ENCODE results near the gene FOXF1. TPM values are rescaled to one million over a fixed set of nuclear protein-coding genes. Genes with fewer than 3 reads are reported as not detected.
A peak's percentile ranks its signal among the peaks of the same experiment; 100 is the strongest.

Gene FOXF1
- total and polyA plus RNA-seq, 2 donors (not counting 1 experiment from before 2014, with no cell fraction given): 14.0 to 31.5 TPM

- H3K4me1 ChIP-seq (ENCODE audit: control insufficient read depth, extremely low read depth, insufficient read depth, low read length): peaks cover 13% of the 10 kb centered on the region
These were observed 2.9 kb upstream of the FOXF1 start for GRCh38 chr16:86507173-86508027.

DNA sequence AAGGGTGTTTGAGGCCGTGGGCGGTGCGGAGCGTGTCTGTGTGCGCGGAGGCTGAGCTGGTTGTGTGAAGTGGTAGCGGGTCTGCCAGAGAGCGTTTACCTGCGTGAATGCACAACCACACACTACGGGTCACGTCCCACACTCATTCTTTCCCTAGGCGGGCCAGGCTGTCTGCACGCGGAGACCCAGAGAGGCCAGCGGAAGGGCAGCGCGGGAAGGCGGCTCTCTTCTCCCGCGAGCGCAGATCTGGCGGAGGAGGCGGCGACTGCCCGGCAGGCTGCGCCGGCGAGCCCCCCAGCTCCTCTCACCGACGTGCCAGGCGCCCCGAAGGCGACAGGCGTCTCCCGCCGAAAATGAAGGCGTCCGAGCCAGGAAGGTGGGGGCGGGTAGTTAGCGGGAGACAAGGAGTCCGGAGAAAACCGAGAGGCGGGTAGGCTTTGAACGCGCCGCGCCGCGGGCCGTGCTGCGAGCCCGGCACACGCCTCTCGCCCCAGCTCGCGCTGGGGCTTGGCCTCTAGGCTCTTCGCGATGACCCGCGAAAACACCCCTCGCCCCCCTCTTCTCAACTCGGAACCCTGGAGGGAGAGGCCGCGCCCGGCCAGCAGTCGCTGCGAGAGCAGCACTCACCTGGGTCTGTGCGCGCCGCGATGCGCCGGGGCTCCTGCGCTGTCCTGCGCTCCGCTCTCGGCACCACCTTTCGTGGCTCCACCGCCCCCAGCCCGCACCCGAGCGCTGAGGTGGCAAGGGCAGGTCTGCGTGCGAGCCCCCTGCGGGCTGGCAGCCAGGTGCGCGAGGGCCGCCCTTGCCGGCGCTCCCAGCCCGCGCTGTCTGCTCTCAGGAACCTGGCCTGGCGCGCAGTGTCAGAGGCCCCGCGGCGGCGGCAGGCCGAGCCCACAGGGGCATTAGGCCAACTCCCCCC lies 2.0 kb upstream of the FOXF1 start:
- Histone ChIP-seq H3K9me3 (ENCODE audit: control insufficient read depth, insufficient read depth, low read depth, low read length) (no peaks in the 10 kb centered on the region), H3K27ac (ENCODE audit: insufficient read depth, low read length) (peak overlapping the region; percentile 97), H2AFZ (ENCODE audit: low read length) (peak overlapping the region; percentile 0), H4K20me1 (ENCODE audit: control insufficient read depth, extremely low read depth, insufficient read depth, low read length) (peaks cover 2% of the 10 kb centered on the region), H3K36me3 (ENCODE audit: control insufficient read depth, insufficient read depth, low read length) (peaks cover 20% of the 10 kb centered on the region), H3K79me2 (ENCODE audit: control insufficient read depth, insufficient read depth, low read length) (peaks cover 82% of the 10 kb centered on the region), H3K4me1 (ENCODE audit: control insufficient read depth, extremely low read depth, insufficient read depth, low read length) (peaks cover 13% of the 10 kb centered on the region), H3K4me3 (replicated peaks in 1 of 4; ENCODE audit: control extremely low read depth in 1 of 4, insufficient read depth in 1 of 4, low read depth in 3 of 4, low read length in 4 of 4) (peak overlapping the region; percentile 74 to 89 (median 81)), H3K27me3 (ENCODE audit: control insufficient read depth, insufficient read depth, low read length) (no peaks in the 10 kb centered on the region), H3K9ac (ENCODE audit: insufficient read depth, low read length) (peak overlapping the region; percentile 95), H3K4me2 (ENCODE audit: extremely low read depth, insufficient read depth, low read length) (peak overlapping the region; percentile 97)
- DNase-seq (ENCODE audit: low read depth in 2 of 2): peak; percentile 38 to 53
- TF ChIP-seq EZH2 (IDR thresholded peaks at IDR 0.05; ENCODE audit: low read length, missing control alignments) (no peak), CTCF (conservative IDR thresholded peaks at IDR 0.05 in 1 of 2, IDR thresholded peaks at IDR 0.05 in 1 of 2; ENCODE audit: low read depth in 1 of 2, low read length in 2 of 2) (no peak)

More at GRCh38 chr16:86507173-86508027, 2.9 kb upstream of the FOXF1 start:
- peak overlapping the region; percentile 97 for H3K4me2 ChIP-seq (ENCODE audit: extremely low read depth, insufficient read depth, low read length)
- H3K36me3 ChIP-seq (ENCODE audit: control insufficient read depth, insufficient read depth, low read length): peaks cover 12% of the 10 kb centered on the region
- peak overlapping the region; percentile 68 to 89 (median 81) for H3K4me3 ChIP-seq (replicated peaks in 1 of 4; ENCODE audit: control extremely low read depth in 1 of 4, insufficient read depth in 1 of 4, low read depth in 3 of 4, low read length in 4 of 4)
- no peaks in the 10 kb centered on the region for H3K9me3 ChIP-seq (ENCODE audit: control insufficient read depth, insufficient read depth, low read depth, low read length)
- peak in 1 of 2 donors; percentile 41 for DNase-seq (ENCODE audit: low read depth in 2 of 2)
- H2AFZ ChIP-seq (ENCODE audit: low read length): peak overlapping the region; percentile 0
- peaks cover 82% of the 10 kb centered on the region for H3K79me2 ChIP-seq (ENCODE audit: control insufficient read depth, insufficient read depth, low read length)
- TF ChIP-seq EZH2 (IDR thresholded peaks at IDR 0.05; ENCODE audit: low read length, missing control alignments) (no peak), CTCF (conservative IDR thresholded peaks at IDR 0.05 in 1 of 2, IDR thresholded peaks at IDR 0.05 in 1 of 2; ENCODE audit: low read depth in 1 of 2, low read length in 2 of 2) (no peak)
- H3K27me3 ChIP-seq (ENCODE audit: control insufficient read depth, insufficient read depth, low read length): no peaks in the 10 kb centered on the region
- H3K9ac ChIP-seq (ENCODE audit: insufficient read depth, low read length): peak overlapping the region; percentile 95
- peaks cover 2% of the 10 kb centered on the region for H4K20me1 ChIP-seq (ENCODE audit: control insufficient read depth, extremely low read depth, insufficient read depth, low read length)
- H3K27ac ChIP-seq (ENCODE audit: insufficient read depth, low read length): peak overlapping the region; percentile 97
